Neural cell (in vitro differentiated cells): ENCODE measurements around the gene CRIP3. TPM values are rescaled to one million over a fixed set of nuclear protein-coding genes. Genes with fewer than 3 reads are reported as not detected.

ENCODE experiments used
- H2AFZ ChIP-seq: fragments of 200-600, 300-800 bp; sonication (generic), shearing (Covaris generic); 2 replicates; pipeline ENCODE4 v1.6.0; 2014; ENCODE audit warnings: low read depth, mild to moderate bottlenecking, antibody characterized with exemption, low read length, moderate library complexity
- H3F3A ChIP-seq: fragments of 200-600 bp; shearing (Covaris generic); 2 replicates; pipeline ENCODE4 v1.6.1; 2016; ENCODE audit warnings: mild to moderate bottlenecking, moderate library complexity, mixed read lengths, antibody characterized with exemption, low read length; ENCODE audit not compliant: insufficient read depth, poor library complexity, severe bottlenecking
- H3K27ac ChIP-seq: fragments of 200-600, 300-800 bp; sonication (generic), shearing (Covaris generic); 2 replicates; pipeline ENCODE4 v1.5.1; 2014; ENCODE audit warnings: mild to moderate bottlenecking, low read length, moderate library complexity
- H3K27me3 ChIP-seq: fragments of 300-800, 200-600 bp; sonication (generic), shearing (Covaris generic); 2 replicates; pipeline ENCODE4 v1.6.0; 2014; ENCODE audit warnings: mild to moderate bottlenecking, low read depth, low read length, moderate library complexity; ENCODE audit not compliant: insufficient read depth
- H3K36me3 ChIP-seq: fragments of 300-800, 200-600 bp; sonication (generic), shearing (Covaris generic); 2 replicates; pipeline ENCODE4 v1.5.1; 2014; ENCODE audit warnings: mild to moderate bottlenecking, antibody characterized with exemption, low read length, moderate library complexity; ENCODE audit not compliant: insufficient read depth
- H3K4me2 ChIP-seq: fragments of 300-800, 200-600 bp; sonication (generic), shearing (Covaris generic); 2 replicates; pipeline ENCODE4 v1.6.0; 2014; ENCODE audit warnings: mild to moderate bottlenecking, low read length
- H3K4me3 ChIP-seq: fragments of 300-800, 200-600 bp; sonication (generic), shearing (Covaris generic); 2 replicates; pipeline ENCODE4 v1.5.1; 2014; ENCODE audit warnings: mild to moderate bottlenecking, low read length, moderate library complexity
- H3K79me2 ChIP-seq: fragments of 200-600 bp; shearing (Covaris generic); replicated peaks from 2 replicates; pipeline ENCODE4 v1.6.0; 2014; ENCODE audit warnings: mild to moderate bottlenecking, low read length, moderate library complexity; ENCODE audit not compliant: insufficient read depth
- H3K9ac ChIP-seq: fragments of 300-800, 200-600 bp; sonication (generic), shearing (Covaris generic); 2 replicates; pipeline ENCODE4 v1.6.1; 2016; ENCODE audit warnings: mild to moderate bottlenecking, low read length, mixed read lengths
- H3K9me2 ChIP-seq: fragments of 200-600 bp; shearing (Covaris generic); 2 replicates; pipeline ENCODE4 v1.6.1; 2016; ENCODE audit warnings: mild to moderate bottlenecking, low read length, mixed read lengths; ENCODE audit not compliant: insufficient read depth
- H3K9me3 ChIP-seq: fragments of 200-600, 300-800 bp; sonication (generic), shearing (Covaris generic); 2 replicates; pipeline ENCODE4 v1.6.1; 2016; ENCODE audit warnings: mild to moderate bottlenecking, mixed run types, low read length, moderate library complexity, mixed read lengths
- H4K20me1 ChIP-seq: fragments of 200-600 bp; shearing (Covaris generic); 2 replicates; pipeline ENCODE4 v1.6.1; 2016; ENCODE audit warnings: mild to moderate bottlenecking, mixed run types; ENCODE audit not compliant: insufficient read depth
- EP300 ChIP-seq: fragments of 450-650 bp; conservative IDR thresholded peaks from 2 replicates; pipeline ENCODE4 v1.6.1; 2014; ENCODE audit warnings: antibody characterized with exemption, mild to moderate bottlenecking, moderate library complexity; ENCODE audit not compliant: poor library complexity, severe bottlenecking
- EZH2 ChIP-seq: fragments of 200-600, 300-800 bp; shearing (Covaris generic), sonication (generic); IDR thresholded peaks from 2 replicates; pipeline ENCODE4 v1.6.1; 2014; ENCODE audit warnings: antibody characterized with exemption, low read length, borderline replicate concordance, mild to moderate bottlenecking; ENCODE audit not compliant: insufficient read depth, poor library complexity, severe bottlenecking
- MXI1 ChIP-seq: fragments of 450-650 bp; conservative IDR thresholded peaks from 2 replicates; pipeline ENCODE4 v1.6.1; 2014; ENCODE audit warnings: antibody characterized with exemption, mild to moderate bottlenecking; ENCODE audit not compliant: poor library complexity, severe bottlenecking
- POLR2AphosphoS5 ChIP-seq: IDR thresholded peaks from 2 replicates; pipeline ENCODE4 v1.6.1; 2012
- RAD21 ChIP-seq: fragments of 450-650 bp; conservative IDR thresholded peaks from 2 replicates; pipeline ENCODE4 v1.6.1; 2014; ENCODE audit warnings: antibody characterized with exemption, mild to moderate bottlenecking, moderate library complexity
- SMC3 ChIP-seq: fragments of 450-650 bp; conservative IDR thresholded peaks from 2 replicates; pipeline ENCODE4 v1.6.1; 2014; ENCODE audit warnings: antibody characterized with exemption, mild to moderate bottlenecking, moderate library complexity; ENCODE audit not compliant: poor library complexity
- TAF1 ChIP-seq: IDR thresholded peaks from 2 replicates; pipeline ENCODE4 v1.6.1; 2012; ENCODE audit warnings: low read depth
- polyA plus RNA-seq: library from polyadenylated mRNA; depleted of rRNA; stranded (reverse); fragments of >200 nt; gene quantifications from 2 replicates; pipeline ENCODE4 v1.2.3, GENCODE V29; 2014
- TF ChIP-seq, protein P1 (sequence below): IDR thresholded peaks from 2 replicates; pipeline ENCODE4 v1.6.1; 2012; ENCODE audit warnings: borderline replicate concordance
- TF ChIP-seq, protein P2 (sequence below): fragments of 450-650 bp; IDR thresholded peaks from 2 replicates; pipeline ENCODE4 v1.5.1; 2014; ENCODE audit warnings: antibody characterized with exemption, mild to moderate bottlenecking, moderate library complexity; ENCODE audit not compliant: poor library complexity, severe bottlenecking

Gene CRIP3
- polyA plus RNA-seq, 1 donor from 2014 or later, result 3.7 TPM

GRCh38 chr6:43283905-43284304, 24.7 kb downstream of the CRIP3 start:
- Histone ChIP-seq H3F3A (no peaks in the 10 kb centered on the region), H3K9me2 (no peaks in the 10 kb centered on the region), H3K9me3 (no peaks in the 10 kb centered on the region), H3K79me2 (no peaks in the 10 kb centered on the region), H3K4me3 (no peak overlapping the region), H3K4me2 (no peak overlapping the region), H3K9ac (no peak overlapping the region), H3K27me3 (no peaks in the 10 kb centered on the region), H3K27ac (no peak overlapping the region), H2AFZ (no peak overlapping the region), H3K36me3 (no peaks in the 10 kb centered on the region), H4K20me1 (no peaks in the 10 kb centered on the region)
- no peak for TF ChIP-seq EP300
- no peak for TF ChIP-seq RAD21
- TF ChIP-seq MXI1, result no peak
- no peak for TF ChIP-seq POLR2AphosphoS5
- TF ChIP-seq SMC3, result no peak
- no peak for TF ChIP-seq EZH2
- TF ChIP-seq TAF1, result no peak
- TF ChIP-seq, protein P1, sequence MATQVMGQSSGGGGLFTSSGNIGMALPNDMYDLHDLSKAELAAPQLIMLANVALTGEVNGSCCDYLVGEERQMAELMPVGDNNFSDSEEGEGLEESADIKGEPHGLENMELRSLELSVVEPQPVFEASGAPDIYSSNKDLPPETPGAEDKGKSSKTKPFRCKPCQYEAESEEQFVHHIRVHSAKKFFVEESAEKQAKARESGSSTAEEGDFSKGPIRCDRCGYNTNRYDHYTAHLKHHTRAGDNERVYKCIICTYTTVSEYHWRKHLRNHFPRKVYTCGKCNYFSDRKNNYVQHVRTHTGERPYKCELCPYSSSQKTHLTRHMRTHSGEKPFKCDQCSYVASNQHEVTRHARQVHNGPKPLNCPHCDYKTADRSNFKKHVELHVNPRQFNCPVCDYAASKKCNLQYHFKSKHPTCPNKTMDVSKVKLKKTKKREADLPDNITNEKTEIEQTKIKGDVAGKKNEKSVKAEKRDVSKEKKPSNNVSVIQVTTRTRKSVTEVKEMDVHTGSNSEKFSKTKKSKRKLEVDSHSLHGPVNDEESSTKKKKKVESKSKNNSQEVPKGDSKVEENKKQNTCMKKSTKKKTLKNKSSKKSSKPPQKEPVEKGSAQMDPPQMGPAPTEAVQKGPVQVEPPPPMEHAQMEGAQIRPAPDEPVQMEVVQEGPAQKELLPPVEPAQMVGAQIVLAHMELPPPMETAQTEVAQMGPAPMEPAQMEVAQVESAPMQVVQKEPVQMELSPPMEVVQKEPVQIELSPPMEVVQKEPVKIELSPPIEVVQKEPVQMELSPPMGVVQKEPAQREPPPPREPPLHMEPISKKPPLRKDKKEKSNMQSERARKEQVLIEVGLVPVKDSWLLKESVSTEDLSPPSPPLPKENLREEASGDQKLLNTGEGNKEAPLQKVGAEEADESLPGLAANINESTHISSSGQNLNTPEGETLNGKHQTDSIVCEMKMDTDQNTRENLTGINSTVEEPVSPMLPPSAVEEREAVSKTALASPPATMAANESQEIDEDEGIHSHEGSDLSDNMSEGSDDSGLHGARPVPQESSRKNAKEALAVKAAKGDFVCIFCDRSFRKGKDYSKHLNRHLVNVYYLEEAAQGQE, result no peak
- TF ChIP-seq, protein P2, sequence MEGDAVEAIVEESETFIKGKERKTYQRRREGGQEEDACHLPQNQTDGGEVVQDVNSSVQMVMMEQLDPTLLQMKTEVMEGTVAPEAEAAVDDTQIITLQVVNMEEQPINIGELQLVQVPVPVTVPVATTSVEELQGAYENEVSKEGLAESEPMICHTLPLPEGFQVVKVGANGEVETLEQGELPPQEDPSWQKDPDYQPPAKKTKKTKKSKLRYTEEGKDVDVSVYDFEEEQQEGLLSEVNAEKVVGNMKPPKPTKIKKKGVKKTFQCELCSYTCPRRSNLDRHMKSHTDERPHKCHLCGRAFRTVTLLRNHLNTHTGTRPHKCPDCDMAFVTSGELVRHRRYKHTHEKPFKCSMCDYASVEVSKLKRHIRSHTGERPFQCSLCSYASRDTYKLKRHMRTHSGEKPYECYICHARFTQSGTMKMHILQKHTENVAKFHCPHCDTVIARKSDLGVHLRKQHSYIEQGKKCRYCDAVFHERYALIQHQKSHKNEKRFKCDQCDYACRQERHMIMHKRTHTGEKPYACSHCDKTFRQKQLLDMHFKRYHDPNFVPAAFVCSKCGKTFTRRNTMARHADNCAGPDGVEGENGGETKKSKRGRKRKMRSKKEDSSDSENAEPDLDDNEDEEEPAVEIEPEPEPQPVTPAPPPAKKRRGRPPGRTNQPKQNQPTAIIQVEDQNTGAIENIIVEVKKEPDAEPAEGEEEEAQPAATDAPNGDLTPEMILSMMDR, result no peak

DNA sequence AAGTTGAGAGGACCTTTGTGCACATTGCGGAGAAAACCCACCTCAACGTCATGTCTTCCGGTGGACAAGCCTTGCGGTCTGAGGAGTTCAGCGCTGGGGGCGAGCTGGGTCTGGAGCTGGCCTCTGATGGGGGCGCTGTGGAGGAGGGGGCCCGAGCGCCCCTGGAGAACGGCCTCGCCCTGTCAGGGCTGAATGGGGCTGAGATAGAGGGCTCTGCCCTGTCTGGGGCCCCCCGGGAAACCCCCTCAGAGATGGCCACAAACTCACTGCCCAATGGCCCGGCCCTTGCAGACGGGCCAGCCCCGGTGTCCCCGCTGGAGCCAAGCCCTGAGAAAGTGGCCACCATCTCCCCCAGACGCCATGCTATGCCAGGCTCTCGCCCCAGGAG, 25.1 kb downstream of the CRIP3 start:
- no peak overlapping the region for H3K9ac ChIP-seq
- no peaks in the 10 kb centered on the region for H3K36me3 ChIP-seq

More for the DNA sequence above, 25.1 kb downstream of the CRIP3 start:
- Histone ChIP-seq H3K4me2 (no peak overlapping the region), H4K20me1 (no peaks in the 10 kb centered on the region), H3K79me2 (no peaks in the 10 kb centered on the region), H3K9me3 (no peaks in the 10 kb centered on the region), H3K4me3 (no peak overlapping the region), H3F3A (no peaks in the 10 kb centered on the region), H3K9me2 (no peaks in the 10 kb centered on the region), H3K27ac (no peak overlapping the region), H2AFZ (no peak overlapping the region), H3K27me3 (no peaks in the 10 kb centered on the region)
- TF ChIP-seq, protein P2, result no peak
- TF ChIP-seq POLR2AphosphoS5 (no peak), RAD21 (no peak), EZH2 (no peak), MXI1 (no peak), TAF1 (no peak), EP300 (no peak), SMC3 (no peak)
- TF ChIP-seq, protein P1, result no peak
